ENCODE data around the gene KIF6. TPM values are rescaled to one million over a fixed set of nuclear protein-coding genes. Genes with fewer than 3 reads are reported as not detected.

KIF6 gene
- polyA plus RNA-seq, 3 donors: not detected

- intact Hi-C loops (cut with micrococcal nuclease): no loop called here
- Histone ChIP-seq H3K36me3 (replicated peaks in 1 of 2; ENCODE audit: control insufficient read depth in 1 of 2, insufficient read depth in 2 of 2, low read length in 2 of 2) (no peaks in the 10 kb centered on the region), H3K4me2 (replicated peaks; ENCODE audit: extremely low read depth, low read length, poor library complexity, severe bottlenecking) (no peak overlapping the region), H3K79me2 (ENCODE audit: insufficient read depth, low read length) (no peaks in the 10 kb centered on the region), H3K9ac (ENCODE audit: insufficient read depth, low read length, poor library complexity, severe bottlenecking) (no peak overlapping the region), H3K4me3 (replicated peaks in 1 of 3; ENCODE audit: low read depth in 2 of 3, low read length in 3 of 3) (no peak overlapping the region), H4K20me1 (ENCODE audit: insufficient read depth, low read length) (no peaks in the 10 kb centered on the region), H3K27ac (ENCODE audit: low read depth in 1 of 2, low read length in 2 of 2) (no peak overlapping the region), H3K27me3 (ENCODE audit: control insufficient read depth in 2 of 2, insufficient read depth in 2 of 2, low read length in 2 of 2) (peaks cover 0 to 2% of the 10 kb centered on the region in 2 donors), H2AFZ (ENCODE audit: insufficient read depth, low read depth, low read length, poor library complexity, severe bottlenecking) (no peak overlapping the region), H3K9me3 (replicated peaks in 1 of 2; ENCODE audit: control insufficient read depth in 1 of 2, insufficient read depth in 1 of 2, low read length in 2 of 2) (no peaks in the 10 kb centered on the region), H3K4me1 (ENCODE audit: control insufficient read depth in 1 of 2, insufficient read depth in 2 of 2, low read length in 2 of 2) (no peaks in the 10 kb centered on the region)
- no peaks in the 10 kb centered on the region for H3K36me3 Mint-ChIP-seq
- peaks cover 0 to 6% (median 4%) of the 10 kb centered on the region in 3 donors for H3K27me3 Mint-ChIP-seq (ENCODE audit: low read depth in 3 of 3)
- WGBS (ENCODE audit: insufficient coverage): 89% methylated on average over 3 of the region's 5 CpGs
- H3K4me3 Mint-ChIP-seq: no peak overlapping the region
- H3K4me1 Mint-ChIP-seq: no peaks in the 10 kb centered on the region
- H3K9me3 Mint-ChIP-seq: peaks cover 0 to 12% (median 9%) of the 10 kb centered on the region in 7 donors
- TF ChIP-seq CTCF (IDR thresholded peaks at IDR 0.05): no peak
- DNase-seq: no peak
- no peak overlapping the region for H3K27ac Mint-ChIP-seq
Measured at GRCh38 chr6:39452306-39453145, 272.7 kb downstream of the KIF6 start.

GRCh38 chr6:39451831-39452230, 273.4 kb downstream of the KIF6 start:
- peaks cover 0 to 12% (median 8%) of the 10 kb centered on the region in 7 donors for H3K9me3 Mint-ChIP-seq
- no peak overlapping the region for H3K9ac ChIP-seq (ENCODE audit: insufficient read depth, low read length, poor library complexity, severe bottlenecking)
- H3K79me2 ChIP-seq (ENCODE audit: insufficient read depth, low read length): no peaks in the 10 kb centered on the region
- peaks cover 0 to 6% (median 4%) of the 10 kb centered on the region in 3 donors for H3K27me3 Mint-ChIP-seq (ENCODE audit: low read depth in 3 of 3)
- peak; percentile 17 for TF ChIP-seq CTCF (IDR thresholded peaks at IDR 0.05)
- H3K4me3 ChIP-seq (replicated peaks in 1 of 3; ENCODE audit: low read depth in 2 of 3, low read length in 3 of 3): no peak overlapping the region
- H3K36me3 Mint-ChIP-seq: no peaks in the 10 kb centered on the region
- H3K27ac ChIP-seq (ENCODE audit: low read depth in 1 of 2, low read length in 2 of 2): no peak overlapping the region
- H3K9me3 ChIP-seq (replicated peaks in 1 of 2; ENCODE audit: control insufficient read depth in 1 of 2, insufficient read depth in 1 of 2, low read length in 2 of 2): no peaks in the 10 kb centered on the region
- DNase-seq: no peak
- H3K4me1 Mint-ChIP-seq: no peaks in the 10 kb centered on the region
- H3K27ac Mint-ChIP-seq: no peak overlapping the region
- H3K27me3 ChIP-seq (ENCODE audit: control insufficient read depth in 2 of 2, insufficient read depth in 2 of 2, low read length in 2 of 2): peaks cover 0 to 2% of the 10 kb centered on the region in 2 donors
- H3K4me1 ChIP-seq (ENCODE audit: control insufficient read depth in 1 of 2, insufficient read depth in 2 of 2, low read length in 2 of 2): no peaks in the 10 kb centered on the region
- intact Hi-C loops (cut with micrococcal nuclease): no loop called here
- H2AFZ ChIP-seq (ENCODE audit: insufficient read depth, low read depth, low read length, poor library complexity, severe bottlenecking): no peak overlapping the region
- H3K4me2 ChIP-seq (replicated peaks; ENCODE audit: extremely low read depth, low read length, poor library complexity, severe bottlenecking): no peak overlapping the region
- no peaks in the 10 kb centered on the region for H3K36me3 ChIP-seq (replicated peaks in 1 of 2; ENCODE audit: control insufficient read depth in 1 of 2, insufficient read depth in 2 of 2, low read length in 2 of 2)
- H3K4me3 Mint-ChIP-seq: no peak overlapping the region
- 100% methylated on average over 1 of the region's 2 CpGs for WGBS (ENCODE audit: insufficient coverage)
- no peaks in the 10 kb centered on the region for H4K20me1 ChIP-seq (ENCODE audit: insufficient read depth, low read length)

Measured in CD14-positive monocyte (primary cell).